Smooth muscle cell (in vitro differentiated cells): Measurements from ENCODE around the gene WDR48. TPM values are rescaled to one million over a fixed set of nuclear protein-coding genes. Genes with fewer than 3 reads are reported as not detected.

Source experiments
- DNase-seq: peaks from one replicate; lab custom pipeline; 2025; ENCODE audit not compliant: unreplicated experiment; lab: John Stamatoyannopoulos, UW
- H2AFZ ChIP-seq: fragments of 200-600 bp; sonication (generic); 2 replicates; pipeline ENCODE4 v1.6.0; 2016; ENCODE audit warnings: antibody characterized with exemption, low read depth, mild to moderate bottlenecking
- H3F3A ChIP-seq: fragments of 200-600 bp; sonication (generic); 2 replicates; pipeline ENCODE4 v1.6.0; 2017; ENCODE audit warnings: antibody characterized with exemption, low read depth
- H3K27ac ChIP-seq: fragments of 200-600 bp; sonication (generic); 2 replicates; pipeline ENCODE4 v1.5.1; 2016; ENCODE audit warnings: low read depth, mild to moderate bottlenecking
- H3K27me3 ChIP-seq: fragments of 200-600 bp; sonication (generic); 2 replicates; pipeline ENCODE4 v1.6.1; 2016; ENCODE audit warnings: low read depth, mild to moderate bottlenecking
- H3K36me3 ChIP-seq: fragments of 200-600 bp; sonication (generic); 2 replicates; pipeline ENCODE4 v1.5.1; 2016; ENCODE audit warnings: low read depth
- H3K4me1 ChIP-seq: fragments of 200-600 bp; sonication (generic); 2 replicates; pipeline ENCODE4 v1.5.1; 2016; ENCODE audit warnings: low read depth
- H3K4me2 ChIP-seq: fragments of 200-600 bp; sonication (generic); 2 replicates; pipeline ENCODE4 v1.6.0; 2016; ENCODE audit warnings: mild to moderate bottlenecking
- H3K4me3 ChIP-seq: fragments of 200-600 bp; sonication (generic); 2 replicates; pipeline ENCODE4 v1.5.1; 2016; ENCODE audit warnings: mild to moderate bottlenecking
- H3K79me2 ChIP-seq: fragments of 200-600 bp; sonication (generic); 2 replicates; pipeline ENCODE4 v1.6.0; 2016; ENCODE audit warnings: low read depth, mild to moderate bottlenecking
- H3K9ac ChIP-seq: fragments of 200-600 bp; sonication (generic); 2 replicates; pipeline ENCODE4 v1.6.0; 2016; ENCODE audit warnings: low read depth
- H3K9me3 ChIP-seq: fragments of 200-600 bp; sonication (generic); replicated peaks from 2 replicates; pipeline ENCODE4 v1.5.1; 2016; ENCODE audit warnings: low read depth
- H4K20me1 ChIP-seq: fragments of 200-600 bp; sonication (generic); 2 replicates; pipeline ENCODE4 v1.6.0; 2016; ENCODE audit warnings: low read depth
- WGBS: methylation state at CpG from one replicate; pipeline ENCODE4 v1.1.7; 2016; ENCODE audit warnings: low lambda C conversion rate; 5-methylcytosine and 5-hydroxymethylcytosine counted together
- polyA plus RNA-seq: library from polyadenylated mRNA; unstranded; fragments of >200 nt; fragmentation: Nextera tagmentation; extraction: Ambion mirVana; gene quantifications from 2 replicates; pipeline ENCODE4 v1.2.1, GENCODE V29; 2016
- total RNA-seq: library from RNA; depleted of rRNA; stranded (reverse); fragments of >200 nt; gene quantifications from 2 replicates; pipeline ENCODE4 v1.2.3, GENCODE V29; 2014
- TF ChIP-seq, protein P1 (sequence below): fragments of 200-600 bp; sonication (generic); IDR thresholded peaks from 2 replicates; pipeline ENCODE4 v1.5.1; 2017; ENCODE audit warnings: borderline replicate concordance, mild to moderate bottlenecking, antibody characterized with exemption; ENCODE audit not compliant: insufficient read depth, poor library complexity, severe bottlenecking

Gene WDR48
- total and polyA plus RNA-seq, 2 experiments from 2014 or later = 26.9 to 34.6 TPM

DNA sequence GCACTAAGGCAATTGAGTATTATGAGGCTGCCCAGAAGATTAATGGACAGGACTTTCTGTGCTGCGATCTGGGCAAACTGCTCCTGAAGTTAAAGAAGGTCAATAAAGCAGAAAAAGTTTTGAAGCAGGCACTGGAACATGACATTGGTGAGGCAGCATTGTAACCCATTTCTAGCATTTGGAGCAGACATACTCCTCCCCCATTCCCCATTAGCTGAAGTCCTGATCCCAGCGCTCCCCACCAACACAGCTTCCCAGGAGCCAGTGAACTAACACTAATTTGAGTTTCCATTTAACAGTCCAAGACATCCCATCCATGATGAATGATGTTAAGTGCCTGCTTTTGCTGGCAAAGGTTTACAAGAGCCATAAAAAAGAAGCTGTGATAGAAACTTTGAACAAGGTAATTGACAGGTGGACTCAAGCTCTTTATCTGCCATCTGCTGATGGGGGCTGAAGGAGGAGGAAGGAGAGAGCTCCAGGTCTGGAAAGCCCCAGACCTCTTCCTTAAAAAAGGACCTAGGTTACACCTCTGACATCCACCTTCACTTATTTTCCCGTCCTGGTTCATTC lies 79.0 kb downstream of the WDR48 start:
- no peaks in the 10 kb centered on the region for H3K9me3 ChIP-seq
- H3K4me3 ChIP-seq = no peak overlapping the region
- no peak overlapping the region for H3K4me2 ChIP-seq
- no peaks in the 10 kb centered on the region for H3K79me2 ChIP-seq
- H3K27ac ChIP-seq = no peak overlapping the region
- WGBS = 74% methylated on average over 3 of the region's 3 CpGs
- DNase-seq = no peak
- no peaks in the 10 kb centered on the region for H3K27me3 ChIP-seq
- TF ChIP-seq, protein P1, sequence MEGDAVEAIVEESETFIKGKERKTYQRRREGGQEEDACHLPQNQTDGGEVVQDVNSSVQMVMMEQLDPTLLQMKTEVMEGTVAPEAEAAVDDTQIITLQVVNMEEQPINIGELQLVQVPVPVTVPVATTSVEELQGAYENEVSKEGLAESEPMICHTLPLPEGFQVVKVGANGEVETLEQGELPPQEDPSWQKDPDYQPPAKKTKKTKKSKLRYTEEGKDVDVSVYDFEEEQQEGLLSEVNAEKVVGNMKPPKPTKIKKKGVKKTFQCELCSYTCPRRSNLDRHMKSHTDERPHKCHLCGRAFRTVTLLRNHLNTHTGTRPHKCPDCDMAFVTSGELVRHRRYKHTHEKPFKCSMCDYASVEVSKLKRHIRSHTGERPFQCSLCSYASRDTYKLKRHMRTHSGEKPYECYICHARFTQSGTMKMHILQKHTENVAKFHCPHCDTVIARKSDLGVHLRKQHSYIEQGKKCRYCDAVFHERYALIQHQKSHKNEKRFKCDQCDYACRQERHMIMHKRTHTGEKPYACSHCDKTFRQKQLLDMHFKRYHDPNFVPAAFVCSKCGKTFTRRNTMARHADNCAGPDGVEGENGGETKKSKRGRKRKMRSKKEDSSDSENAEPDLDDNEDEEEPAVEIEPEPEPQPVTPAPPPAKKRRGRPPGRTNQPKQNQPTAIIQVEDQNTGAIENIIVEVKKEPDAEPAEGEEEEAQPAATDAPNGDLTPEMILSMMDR = no peak
- no peaks in the 10 kb centered on the region for H4K20me1 ChIP-seq
- H3F3A ChIP-seq = no peaks in the 10 kb centered on the region
- no peaks in the 10 kb centered on the region for H3K4me1 ChIP-seq
- no peak overlapping the region for H2AFZ ChIP-seq
- H3K36me3 ChIP-seq = no peaks in the 10 kb centered on the region
- no peak overlapping the region for H3K9ac ChIP-seq

DNA sequence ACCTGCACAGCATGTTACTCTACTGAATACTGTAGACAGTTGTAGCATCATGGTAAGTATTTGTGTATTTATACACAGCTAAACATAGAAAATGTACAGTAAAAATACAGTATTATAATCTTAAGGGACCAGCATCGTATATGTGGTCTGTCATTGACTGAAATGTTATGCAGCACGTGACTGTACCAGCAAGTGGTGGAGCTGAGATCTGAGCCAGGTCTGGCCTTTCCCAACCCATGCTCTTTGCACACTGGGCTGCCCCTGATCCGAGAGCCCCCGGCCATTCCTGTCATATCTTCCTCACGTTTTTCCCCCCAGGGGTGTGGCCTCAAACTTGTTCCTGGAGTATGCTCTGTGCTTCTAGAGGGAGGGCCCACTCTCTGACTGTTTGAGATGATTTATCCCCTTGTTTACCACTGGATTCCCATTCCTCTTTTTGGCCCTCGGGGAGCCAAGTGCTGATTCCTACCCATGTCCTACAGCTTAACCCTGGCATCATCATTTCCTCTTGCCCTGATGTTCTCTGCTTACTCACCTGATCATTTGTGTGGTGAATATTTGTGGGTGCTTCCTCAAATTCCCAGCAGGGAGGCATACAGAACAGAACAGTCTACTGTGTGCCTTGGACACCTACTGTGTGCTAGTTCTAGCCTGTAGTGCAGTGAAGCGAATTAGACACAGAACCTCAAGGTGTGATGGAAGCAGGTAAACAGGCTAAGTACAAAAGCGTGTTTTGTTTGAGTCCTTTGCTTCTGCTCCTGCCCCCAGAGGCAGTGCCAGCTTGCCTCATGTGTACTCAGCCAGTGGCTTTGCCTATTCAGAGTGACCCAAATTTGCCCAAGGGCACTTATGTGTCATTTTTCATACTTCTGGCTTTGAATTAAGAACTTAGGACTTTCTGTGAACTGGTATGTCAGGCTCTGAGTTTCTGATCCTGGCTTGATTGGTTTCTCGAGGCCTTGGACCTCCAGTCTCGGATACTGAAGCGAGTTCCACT lies 80.6 kb downstream of the WDR48 start:
- no peaks in the 10 kb centered on the region for H3K79me2 ChIP-seq
- peaks cover 13% of the 10 kb centered on the region for H4K20me1 ChIP-seq
- no peaks in the 10 kb centered on the region for H3K4me1 ChIP-seq
- no peak overlapping the region for H2AFZ ChIP-seq
- DNase-seq = no peak
- H3F3A ChIP-seq = no peaks in the 10 kb centered on the region
- H3K27ac ChIP-seq = no peak overlapping the region
- H3K36me3 ChIP-seq = no peaks in the 10 kb centered on the region
- H3K4me2 ChIP-seq = no peak overlapping the region
- no peaks in the 10 kb centered on the region for H3K27me3 ChIP-seq
- H3K4me3 ChIP-seq = no peak overlapping the region
- TF ChIP-seq, protein P1 = no peak
- 84% methylated on average over 11 of the region's 11 CpGs for WGBS
- no peak overlapping the region for H3K9ac ChIP-seq
- no peaks in the 10 kb centered on the region for H3K9me3 ChIP-seq

DNA sequence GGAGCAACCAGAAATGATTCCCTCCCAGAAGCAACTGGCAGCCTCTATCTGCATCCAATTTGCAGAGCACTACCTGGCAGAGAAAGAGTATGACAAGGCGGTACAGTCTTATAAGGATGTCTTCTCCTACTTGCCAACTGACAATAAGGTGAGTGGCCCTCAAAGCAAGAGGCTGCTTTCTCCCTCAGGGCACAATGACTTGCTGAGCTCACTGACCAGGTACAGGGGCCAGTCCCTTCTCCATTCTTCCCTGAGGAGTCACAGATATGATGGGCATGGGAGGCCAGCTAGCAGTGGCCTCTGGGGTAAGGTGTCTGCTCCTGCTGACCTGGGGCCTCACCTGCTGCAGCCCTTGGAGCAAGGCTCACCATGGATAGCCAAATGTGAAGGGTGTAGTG lies 81.3 kb downstream of the WDR48 start:
- DNase-seq = no peak
- 97% methylated on average over 1 of the region's 1 CpG for WGBS
- no peak overlapping the region for H2AFZ ChIP-seq
- H3K27ac ChIP-seq = no peak overlapping the region
- TF ChIP-seq, protein P1 = no peak
- H3K27me3 ChIP-seq = no peaks in the 10 kb centered on the region
- H3K4me2 ChIP-seq = no peak overlapping the region
- H3F3A ChIP-seq = no peaks in the 10 kb centered on the region
- H3K9me3 ChIP-seq = no peaks in the 10 kb centered on the region
- H3K79me2 ChIP-seq = no peaks in the 10 kb centered on the region
- no peaks in the 10 kb centered on the region for H3K36me3 ChIP-seq
- no peak overlapping the region for H3K4me3 ChIP-seq
- H3K4me1 ChIP-seq = no peaks in the 10 kb centered on the region
- peaks cover 20% of the 10 kb centered on the region for H4K20me1 ChIP-seq
- H3K9ac ChIP-seq = no peak overlapping the region
